AG09309 (cell line): ENCODE results near the gene SCYL3.

ENCODE experiments used
- DNase-seq: peaks from one replicate; pipeline ENCODE4 v3.0.0-alpha.2; 2010; ENCODE audit warnings: low read depth
- H3K4me3 ChIP-seq: 2 replicates; pipeline ENCODE4 v1.5.1; 2011; ENCODE audit warnings: mild to moderate bottlenecking, low read depth, low read length, moderate library complexity; ENCODE audit not compliant: control insufficient read depth
- TF ChIP-seq, protein P1 (sequence below): IDR thresholded peaks from 2 replicates; pipeline ENCODE4 v1.5.1; 2011; ENCODE audit warnings: mild to moderate bottlenecking, low read depth, low read length, inconsistent platforms; ENCODE audit not compliant: insufficient read depth, control insufficient read depth; ENCODE audit errors: missing control alignments

SCYL3 gene

DNA sequence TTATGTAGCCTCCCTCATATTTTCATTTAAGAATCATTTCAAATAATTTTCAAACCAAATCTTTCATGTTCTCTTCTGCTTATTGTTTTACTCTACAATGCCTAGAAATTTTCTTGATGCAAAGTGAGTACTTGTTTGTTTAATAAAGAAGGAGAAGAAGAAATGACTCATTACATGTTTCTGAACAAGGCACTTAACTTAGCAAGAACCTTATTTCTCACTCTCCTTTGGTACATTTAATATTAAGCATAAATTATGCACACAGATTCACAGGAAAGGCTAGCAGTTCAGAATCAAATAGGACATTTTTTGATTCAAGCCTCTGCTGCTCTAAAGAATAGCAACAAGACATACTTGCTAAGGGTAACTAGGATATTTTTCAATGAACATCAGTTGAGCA lies 9.1 kb downstream of the SCYL3 start:
- TF ChIP-seq, protein P1, sequence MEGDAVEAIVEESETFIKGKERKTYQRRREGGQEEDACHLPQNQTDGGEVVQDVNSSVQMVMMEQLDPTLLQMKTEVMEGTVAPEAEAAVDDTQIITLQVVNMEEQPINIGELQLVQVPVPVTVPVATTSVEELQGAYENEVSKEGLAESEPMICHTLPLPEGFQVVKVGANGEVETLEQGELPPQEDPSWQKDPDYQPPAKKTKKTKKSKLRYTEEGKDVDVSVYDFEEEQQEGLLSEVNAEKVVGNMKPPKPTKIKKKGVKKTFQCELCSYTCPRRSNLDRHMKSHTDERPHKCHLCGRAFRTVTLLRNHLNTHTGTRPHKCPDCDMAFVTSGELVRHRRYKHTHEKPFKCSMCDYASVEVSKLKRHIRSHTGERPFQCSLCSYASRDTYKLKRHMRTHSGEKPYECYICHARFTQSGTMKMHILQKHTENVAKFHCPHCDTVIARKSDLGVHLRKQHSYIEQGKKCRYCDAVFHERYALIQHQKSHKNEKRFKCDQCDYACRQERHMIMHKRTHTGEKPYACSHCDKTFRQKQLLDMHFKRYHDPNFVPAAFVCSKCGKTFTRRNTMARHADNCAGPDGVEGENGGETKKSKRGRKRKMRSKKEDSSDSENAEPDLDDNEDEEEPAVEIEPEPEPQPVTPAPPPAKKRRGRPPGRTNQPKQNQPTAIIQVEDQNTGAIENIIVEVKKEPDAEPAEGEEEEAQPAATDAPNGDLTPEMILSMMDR: no peak
- DNase-seq: no peak
- no peak overlapping the region for H3K4me3 ChIP-seq

DNA sequence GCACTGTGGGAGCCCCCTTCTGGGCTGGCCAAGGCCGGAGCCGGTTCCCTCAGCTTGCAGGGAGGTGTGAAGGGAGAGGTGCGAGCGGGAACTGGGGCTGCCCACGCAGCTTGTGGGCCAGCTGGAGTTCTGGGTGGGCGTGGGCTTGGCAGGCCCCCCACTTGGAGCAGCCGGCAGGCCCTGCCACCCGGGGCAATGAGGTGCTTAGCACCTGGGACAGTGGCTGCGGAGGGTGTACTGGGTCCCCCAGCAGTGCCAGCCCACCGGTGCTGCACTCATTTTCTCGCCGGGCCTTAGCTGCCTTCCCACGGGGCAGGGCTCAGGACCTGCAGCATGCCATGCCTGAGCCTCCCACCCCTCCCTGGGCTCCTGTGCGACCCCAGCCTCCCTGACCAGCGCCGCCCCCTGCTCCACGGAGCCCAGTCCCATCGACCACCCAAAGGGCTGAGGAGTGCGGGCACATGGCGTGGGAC lies 11.6 kb downstream of the SCYL3 start:
- H3K4me3 ChIP-seq: no peak overlapping the region
- no peak for DNase-seq
- TF ChIP-seq, protein P1: no peak

DNA sequence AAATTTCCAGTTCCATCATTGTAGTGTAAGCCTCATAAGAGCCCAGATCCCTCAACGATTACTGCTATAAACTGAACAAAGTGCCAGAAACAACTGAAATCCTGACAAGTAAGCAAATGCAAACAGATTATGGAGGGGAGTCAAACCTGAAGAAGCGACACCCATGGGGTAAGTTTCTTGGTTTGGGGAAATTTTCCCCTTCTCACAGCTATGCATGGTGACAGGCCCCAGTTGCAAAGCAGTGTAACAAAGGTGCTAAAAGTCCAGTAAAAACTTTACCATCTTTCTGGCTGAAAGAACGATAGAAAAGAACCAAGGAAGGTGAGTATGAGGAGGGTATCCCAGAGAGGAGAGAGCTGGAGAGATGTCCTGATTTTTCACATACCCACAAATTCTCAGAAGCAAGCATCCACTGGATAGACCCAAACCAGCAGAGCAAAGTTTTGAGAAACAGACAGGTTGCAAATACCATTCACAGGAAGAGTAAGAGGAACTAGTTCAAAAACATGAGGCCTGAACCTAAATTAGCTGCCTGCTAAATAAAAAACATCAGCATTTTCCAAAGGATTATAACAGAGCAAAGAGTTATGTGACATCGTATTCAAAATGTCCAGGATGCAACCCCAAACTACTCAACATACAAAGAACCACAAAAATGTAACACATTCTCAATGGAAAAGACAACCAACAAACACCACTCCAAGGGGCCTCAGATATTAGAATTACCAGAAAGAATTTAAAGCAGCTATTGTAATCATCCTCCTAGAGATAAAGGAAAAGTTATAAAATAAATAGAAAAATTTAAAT lies 14.5 kb downstream of the SCYL3 start:
- H3K4me3 ChIP-seq: no peak overlapping the region
- TF ChIP-seq, protein P1: no peak
- DNase-seq: no peak

DNA sequence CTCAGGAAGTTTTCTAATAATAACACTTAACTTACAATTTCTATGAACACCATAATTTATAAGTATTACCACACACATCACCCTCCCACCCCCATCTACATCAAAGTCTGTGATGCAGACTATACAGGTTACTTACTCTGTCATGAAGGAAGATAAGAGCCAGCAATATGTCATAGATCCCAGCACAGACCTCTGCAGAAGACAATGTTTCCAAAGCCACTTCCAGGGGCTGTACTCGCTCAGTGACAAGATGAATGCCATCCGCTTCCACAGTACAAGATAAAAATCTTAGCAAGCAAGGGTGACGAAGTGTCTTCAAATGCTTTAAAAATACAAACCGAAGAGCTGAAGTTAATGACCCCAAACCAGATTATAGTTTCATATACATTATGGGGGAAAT lies 15.2 kb downstream of the SCYL3 start:
- TF ChIP-seq, protein P1: no peak
- DNase-seq: no peak
- H3K4me3 ChIP-seq: no peak overlapping the region

GRCh38 chr1:169877800-169878491 lies 15.8 kb downstream of the SCYL3 start:
- DNase-seq: peak; percentile 53
- TF ChIP-seq, protein P1: no peak
- no peak overlapping the region for H3K4me3 ChIP-seq

- no peak overlapping the region for H3K4me3 ChIP-seq
- TF ChIP-seq, protein P1: no peak
- DNase-seq: peak; percentile 63
These were observed 19.5 kb downstream of the SCYL3 start for GRCh38 chr1:169874229-169874628.
